ENCODE data around the gene CD46.

The CD46 gene

GRCh38 chr1:207825719-207826556 lies 74.1 kb downstream of the CD46 start:
- TF ChIP-seq, protein P1, sequence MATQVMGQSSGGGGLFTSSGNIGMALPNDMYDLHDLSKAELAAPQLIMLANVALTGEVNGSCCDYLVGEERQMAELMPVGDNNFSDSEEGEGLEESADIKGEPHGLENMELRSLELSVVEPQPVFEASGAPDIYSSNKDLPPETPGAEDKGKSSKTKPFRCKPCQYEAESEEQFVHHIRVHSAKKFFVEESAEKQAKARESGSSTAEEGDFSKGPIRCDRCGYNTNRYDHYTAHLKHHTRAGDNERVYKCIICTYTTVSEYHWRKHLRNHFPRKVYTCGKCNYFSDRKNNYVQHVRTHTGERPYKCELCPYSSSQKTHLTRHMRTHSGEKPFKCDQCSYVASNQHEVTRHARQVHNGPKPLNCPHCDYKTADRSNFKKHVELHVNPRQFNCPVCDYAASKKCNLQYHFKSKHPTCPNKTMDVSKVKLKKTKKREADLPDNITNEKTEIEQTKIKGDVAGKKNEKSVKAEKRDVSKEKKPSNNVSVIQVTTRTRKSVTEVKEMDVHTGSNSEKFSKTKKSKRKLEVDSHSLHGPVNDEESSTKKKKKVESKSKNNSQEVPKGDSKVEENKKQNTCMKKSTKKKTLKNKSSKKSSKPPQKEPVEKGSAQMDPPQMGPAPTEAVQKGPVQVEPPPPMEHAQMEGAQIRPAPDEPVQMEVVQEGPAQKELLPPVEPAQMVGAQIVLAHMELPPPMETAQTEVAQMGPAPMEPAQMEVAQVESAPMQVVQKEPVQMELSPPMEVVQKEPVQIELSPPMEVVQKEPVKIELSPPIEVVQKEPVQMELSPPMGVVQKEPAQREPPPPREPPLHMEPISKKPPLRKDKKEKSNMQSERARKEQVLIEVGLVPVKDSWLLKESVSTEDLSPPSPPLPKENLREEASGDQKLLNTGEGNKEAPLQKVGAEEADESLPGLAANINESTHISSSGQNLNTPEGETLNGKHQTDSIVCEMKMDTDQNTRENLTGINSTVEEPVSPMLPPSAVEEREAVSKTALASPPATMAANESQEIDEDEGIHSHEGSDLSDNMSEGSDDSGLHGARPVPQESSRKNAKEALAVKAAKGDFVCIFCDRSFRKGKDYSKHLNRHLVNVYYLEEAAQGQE (IDR thresholded peaks at IDR 0.05; ENCODE audit: insufficient read depth in 1 of 2, low read depth in 2 of 2, low read length in 2 of 2) = no peak
- no peak for TF ChIP-seq FOXP2 (optimal IDR thresholded peaks at IDR 0.05; ENCODE audit: borderline replicate concordance, extremely low read depth, extremely low read length, insufficient read depth)
- no peak for TF ChIP-seq SIN3A (IDR thresholded peaks at IDR 0.05; ENCODE audit: borderline replicate concordance, insufficient read depth, low read length)
- TF ChIP-seq TAF1 (IDR thresholded peaks at IDR 0.05; ENCODE audit: borderline replicate concordance, insufficient read depth, low read length) = no peak
- TF ChIP-seq POLR2AphosphoS5 (IDR thresholded peaks at IDR 0.05; ENCODE audit: low read depth, low read length) = no peak

GRCh38 chr1:207826557-207827487 lies 75.0 kb downstream of the CD46 start:
- no peak for TF ChIP-seq POLR2AphosphoS5 (IDR thresholded peaks at IDR 0.05; ENCODE audit: low read depth, low read length)
- no peak for TF ChIP-seq TAF1 (IDR thresholded peaks at IDR 0.05; ENCODE audit: borderline replicate concordance, insufficient read depth, low read length)
- TF ChIP-seq SIN3A (IDR thresholded peaks at IDR 0.05; ENCODE audit: borderline replicate concordance, insufficient read depth, low read length) = no peak
- TF ChIP-seq, protein P1 (IDR thresholded peaks at IDR 0.05; ENCODE audit: insufficient read depth in 1 of 2, low read depth in 2 of 2, low read length in 2 of 2) = no peak
- no peak for TF ChIP-seq FOXP2 (optimal IDR thresholded peaks at IDR 0.05; ENCODE audit: borderline replicate concordance, extremely low read depth, extremely low read length, insufficient read depth)

- TF ChIP-seq FOXP2 (optimal IDR thresholded peaks at IDR 0.05; ENCODE audit: borderline replicate concordance, extremely low read depth, extremely low read length, insufficient read depth) = no peak
- TF ChIP-seq TAF1 (IDR thresholded peaks at IDR 0.05; ENCODE audit: borderline replicate concordance, insufficient read depth, low read length) = no peak
- no peak for TF ChIP-seq POLR2AphosphoS5 (IDR thresholded peaks at IDR 0.05; ENCODE audit: low read depth, low read length)
- TF ChIP-seq SIN3A (IDR thresholded peaks at IDR 0.05; ENCODE audit: borderline replicate concordance, insufficient read depth, low read length) = no peak
- TF ChIP-seq, protein P1 (IDR thresholded peaks at IDR 0.05; ENCODE audit: insufficient read depth in 1 of 2, low read depth in 2 of 2, low read length in 2 of 2) = no peak
These were observed 75.6 kb downstream of the CD46 start for GRCh38 chr1:207827488-207827830.

GRCh38 chr1:207828046-207828445 lies 76.2 kb downstream of the CD46 start:
- TF ChIP-seq, protein P1 (IDR thresholded peaks at IDR 0.05; ENCODE audit: insufficient read depth in 1 of 2, low read depth in 2 of 2, low read length in 2 of 2) = no peak
- TF ChIP-seq POLR2AphosphoS5 (IDR thresholded peaks at IDR 0.05; ENCODE audit: low read depth, low read length) = no peak
- no peak for TF ChIP-seq SIN3A (IDR thresholded peaks at IDR 0.05; ENCODE audit: borderline replicate concordance, insufficient read depth, low read length)
- no peak for TF ChIP-seq FOXP2 (optimal IDR thresholded peaks at IDR 0.05; ENCODE audit: borderline replicate concordance, extremely low read depth, extremely low read length, insufficient read depth)
- TF ChIP-seq TAF1 (IDR thresholded peaks at IDR 0.05; ENCODE audit: borderline replicate concordance, insufficient read depth, low read length) = no peak
